Gastroesophageal sphincter (tissue), 3 donors: Measurements from ENCODE around the gene B4GALT6.

ENCODE experiments used
- CTCF ChIP-seq, 4 experiments: fragments of 200-600 bp in 2 of 4; fragments of 450-650 bp in 2 of 4; sonication (generic) in 1 of 4; IDR thresholded peaks; one replicate each; pipeline ENCODE4 v1.5.1; 2017 to 2019; ENCODE audit warnings: antibody characterized with exemption in 4 of 4, mild to moderate bottlenecking in 2 of 4, moderate library complexity in 2 of 4
- POLR2A ChIP-seq, 2 donors: fragments of 450-650 bp; IDR thresholded peaks; one replicate each; pipeline ENCODE4 v1.6.1; 2017; ENCODE audit warnings: antibody characterized with exemption in 2 of 2, mild to moderate bottlenecking in 2 of 2, moderate library complexity in 1 of 2
- POLR2AphosphoS5 ChIP-seq: sonication (generic); formaldehyde crosslinking; IDR thresholded peaks from one replicate; pipeline ENCODE4 v1.6.1; 2017; ENCODE audit warnings: antibody characterized with exemption

GRCh38 chr18:31731628-31732027, 47.2 kb upstream of the B4GALT6 start:
- TF ChIP-seq CTCF (IDR thresholded peaks at IDR 0.05) (no peak), POLR2AphosphoS5 (no peak), POLR2A (IDR thresholded peaks at IDR 0.05) (no peak)
